HCT116 (cell line): ENCODE measurements around the gene PRPF19.

Experiments
- CTCF ChIP-seq, 3 experiments: fragments of 200-600 bp in 1 of 3; sonication (generic) in 1 of 3; IDR thresholded peaks in 2 of 3; conservative IDR thresholded peaks in 1 of 3; 2 replicates each; pipeline ENCODE4 v1.5.1; 2012 to 2017; ENCODE audit warnings: low read depth in 2 of 3, low read length in 2 of 3, antibody characterized with exemption in 1 of 3, borderline replicate concordance in 1 of 3, control low read depth in 1 of 3, mild to moderate bottlenecking in 1 of 3, mixed read lengths in 1 of 3, mixed run types in 1 of 3, moderate library complexity in 1 of 3; ENCODE audit not compliant: insufficient read depth in 1 of 3
- EZH2 ChIP-seq: fragments of 200-600 bp; sonication (generic); IDR thresholded peaks from 2 replicates; pipeline ENCODE4 v1.6.1; 2017; ENCODE audit warnings: antibody characterized with exemption, mixed run types
- EZH2phosphoT487 ChIP-seq: fragments of 200-600 bp; IDR thresholded peaks from 2 replicates; pipeline ENCODE4 v1.6.1; 2018; ENCODE audit warnings: antibody characterized with exemption, borderline replicate concordance
- MAX ChIP-seq: IDR thresholded peaks from 2 replicates; pipeline ENCODE4 v1.6.1; 2012
- POLR2A ChIP-seq: IDR thresholded peaks from 2 replicates; pipeline ENCODE4 v1.7.0; 2011; ENCODE audit warnings: borderline replicate concordance; ENCODE audit not compliant: insufficient read depth, insufficient read length; ENCODE audit errors: extremely low read depth
- POLR2AphosphoS5 ChIP-seq: IDR thresholded peaks from 2 replicates; pipeline ENCODE4 v1.6.1; 2011; ENCODE audit warnings: mild to moderate bottlenecking, low read depth, low read length, moderate library complexity
- RAD21 ChIP-seq: IDR thresholded peaks from 2 replicates; pipeline ENCODE4 v1.6.1; 2012; ENCODE audit warnings: low read depth, mild to moderate bottlenecking
- REST ChIP-seq: IDR thresholded peaks from 2 replicates; pipeline ENCODE4 v1.6.1; 2012; ENCODE audit warnings: low read depth
- SIN3A ChIP-seq: IDR thresholded peaks from 2 replicates; pipeline ENCODE4 v1.6.1; 2012; ENCODE audit warnings: low read depth
- SP1 ChIP-seq: IDR thresholded peaks from 2 replicates; pipeline ENCODE4 v1.6.1; 2012; ENCODE audit warnings: low read depth
- YY1 ChIP-seq: IDR thresholded peaks from 2 replicates; pipeline ENCODE4 v1.6.1; 2011; ENCODE audit warnings: low read length, low read depth, moderate library complexity, mild to moderate bottlenecking; ENCODE audit not compliant: insufficient replicate concordance; ENCODE audit errors: extremely low read depth
- ZFX ChIP-seq: fragments of 450-650 bp; IDR thresholded peaks from 2 replicates; pipeline ENCODE4 v1.6.1; 2017
- ZNF274 ChIP-seq: fragments of 200-500 bp; sonication (Bioruptor generic); IDR thresholded peaks from 2 replicates; pipeline ENCODE4 v1.6.1; 2014; ENCODE audit warnings: mild to moderate bottlenecking, low read depth, low read length, inconsistent platforms
- TF ChIP-seq, protein P1 (sequence below): IDR thresholded peaks from 2 replicates; pipeline ENCODE4 v1.6.1; 2011; ENCODE audit warnings: mild to moderate bottlenecking, low read length, moderate library complexity; ENCODE audit not compliant: insufficient replicate concordance; ENCODE audit errors: extremely low read depth

- TF ChIP-seq POLR2A (no peak), CTCF (IDR thresholded peaks at IDR 0.05 in 2 of 3, conservative IDR thresholded peaks at IDR 0.05 in 1 of 3; ENCODE audit: borderline replicate concordance in 1 of 3, insufficient read depth in 1 of 3, low read depth in 2 of 3, low read length in 2 of 3) (no peak), EZH2 (no peak), YY1 (no peak), REST (no peak), MAX (no peak), ZNF274 (no peak), SP1 (no peak), EZH2phosphoT487 (no peak), RAD21 (no peak), ZFX (no peak), POLR2AphosphoS5 (no peak), SIN3A (no peak)
- TF ChIP-seq, protein P1, sequence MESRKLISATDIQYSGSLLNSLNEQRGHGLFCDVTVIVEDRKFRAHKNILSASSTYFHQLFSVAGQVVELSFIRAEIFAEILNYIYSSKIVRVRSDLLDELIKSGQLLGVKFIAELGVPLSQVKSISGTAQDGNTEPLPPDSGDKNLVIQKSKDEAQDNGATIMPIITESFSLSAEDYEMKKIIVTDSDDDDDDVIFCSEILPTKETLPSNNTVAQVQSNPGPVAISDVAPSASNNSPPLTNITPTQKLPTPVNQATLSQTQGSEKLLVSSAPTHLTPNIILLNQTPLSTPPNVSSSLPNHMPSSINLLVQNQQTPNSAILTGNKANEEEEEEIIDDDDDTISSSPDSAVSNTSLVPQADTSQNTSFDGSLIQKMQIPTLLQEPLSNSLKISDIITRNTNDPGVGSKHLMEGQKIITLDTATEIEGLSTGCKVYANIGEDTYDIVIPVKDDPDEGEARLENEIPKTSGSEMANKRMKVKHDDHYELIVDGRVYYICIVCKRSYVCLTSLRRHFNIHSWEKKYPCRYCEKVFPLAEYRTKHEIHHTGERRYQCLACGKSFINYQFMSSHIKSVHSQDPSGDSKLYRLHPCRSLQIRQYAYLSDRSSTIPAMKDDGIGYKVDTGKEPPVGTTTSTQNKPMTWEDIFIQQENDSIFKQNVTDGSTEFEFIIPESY: no peak
Observed at GRCh38 chr11:60930394-60930793, 24.0 kb upstream of the PRPF19 start.
